Thyroid gland (tissue), 4 donors: ENCODE results near the gene NDST1.

ENCODE experiments used
- POLR2A ChIP-seq, 2 donors: fragments of 450-650 bp; IDR thresholded peaks; one replicate each; pipeline ENCODE4 v1.6.1; 2017; ENCODE audit warnings: antibody characterized with exemption in 2 of 2, mild to moderate bottlenecking in 2 of 2, moderate library complexity in 1 of 2
- TF ChIP-seq, protein P1 (sequence below), 6 experiments: fragments of 200-600 bp in 3 of 6; fragments of 450-650 bp in 3 of 6; sonication (generic) in 3 of 6; IDR thresholded peaks; one replicate each; pipeline ENCODE4 v1.5.1; 2016 to 2019; ENCODE audit warnings: antibody characterized with exemption in 6 of 6, mild to moderate bottlenecking in 2 of 6, inconsistent platforms in 1 of 6, moderate library complexity in 1 of 6

- TF ChIP-seq, protein P1, sequence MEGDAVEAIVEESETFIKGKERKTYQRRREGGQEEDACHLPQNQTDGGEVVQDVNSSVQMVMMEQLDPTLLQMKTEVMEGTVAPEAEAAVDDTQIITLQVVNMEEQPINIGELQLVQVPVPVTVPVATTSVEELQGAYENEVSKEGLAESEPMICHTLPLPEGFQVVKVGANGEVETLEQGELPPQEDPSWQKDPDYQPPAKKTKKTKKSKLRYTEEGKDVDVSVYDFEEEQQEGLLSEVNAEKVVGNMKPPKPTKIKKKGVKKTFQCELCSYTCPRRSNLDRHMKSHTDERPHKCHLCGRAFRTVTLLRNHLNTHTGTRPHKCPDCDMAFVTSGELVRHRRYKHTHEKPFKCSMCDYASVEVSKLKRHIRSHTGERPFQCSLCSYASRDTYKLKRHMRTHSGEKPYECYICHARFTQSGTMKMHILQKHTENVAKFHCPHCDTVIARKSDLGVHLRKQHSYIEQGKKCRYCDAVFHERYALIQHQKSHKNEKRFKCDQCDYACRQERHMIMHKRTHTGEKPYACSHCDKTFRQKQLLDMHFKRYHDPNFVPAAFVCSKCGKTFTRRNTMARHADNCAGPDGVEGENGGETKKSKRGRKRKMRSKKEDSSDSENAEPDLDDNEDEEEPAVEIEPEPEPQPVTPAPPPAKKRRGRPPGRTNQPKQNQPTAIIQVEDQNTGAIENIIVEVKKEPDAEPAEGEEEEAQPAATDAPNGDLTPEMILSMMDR (IDR thresholded peaks at IDR 0.05): no peak
- TF ChIP-seq POLR2A (IDR thresholded peaks at IDR 0.05): no peak
Observed at GRCh38 chr5:150579462-150580400, 71.8 kb downstream of the NDST1 start.
